CD4-positive, CD25-positive, alpha-beta regulatory T cell (primary cell): ENCODE data around the gene ASB18. TPM values are rescaled to one million over a fixed set of nuclear protein-coding genes. Genes with fewer than 3 reads are reported as not detected.

Experiments
- ATAC-seq, 2 donors: fragments of 150-1000 bp; cut with Tn5 transposase; one replicate each; pipeline ENCODE4 v1.10.0; 2021; ENCODE audit warnings: low read depth in 2 of 2, moderate number of reproducible peaks in 2 of 2, moderate library complexity in 1 of 2
- DNase-seq, 3 donors: peaks; one replicate each; pipeline versions ENCODE4 v3.0.0 to v3.0.0-alpha.2; 2012 to 2022; ENCODE audit warnings: mixed read lengths in 1 of 3
- H3K27ac ChIP-seq: one replicate; pipeline ENCODE4 v1.7.0; 2013; ENCODE audit warnings: mild to moderate bottlenecking, low read length; ENCODE audit not compliant: insufficient read depth, poor library complexity, severe bottlenecking
- H3K27me3 ChIP-seq: one replicate; pipeline ENCODE4 v1.7.0; 2013; ENCODE audit warnings: low read length; ENCODE audit not compliant: control insufficient read depth, insufficient read depth
- H3K36me3 ChIP-seq: one replicate; pipeline ENCODE4 v1.7.0; 2013; ENCODE audit warnings: mild to moderate bottlenecking, low read length, moderate library complexity; ENCODE audit not compliant: control insufficient read depth, insufficient read depth
- H3K4me1 ChIP-seq: 2 replicates; pipeline ENCODE4 v1.7.0; 2013; ENCODE audit warnings: mild to moderate bottlenecking, low read length; ENCODE audit not compliant: insufficient read depth, control insufficient read depth, poor library complexity, severe bottlenecking
- H3K4me3 ChIP-seq: one replicate; pipeline ENCODE4 v1.7.0; 2013; ENCODE audit warnings: low read depth, mild to moderate bottlenecking, low read length, moderate library complexity
- H3K9me3 ChIP-seq, 2 experiments: 1 replicate in 1 of 2; 2 replicates in 1 of 2; pipeline ENCODE4 v1.7.0; 2013; ENCODE audit warnings: low read length in 2 of 2, mild to moderate bottlenecking in 1 of 2, moderate library complexity in 1 of 2; ENCODE audit not compliant: control insufficient read depth in 2 of 2
- H3K27ac Mint-ChIP-seq, 3 donors: one replicate each; pipeline ENCODE4 v1.8.0; 2020 to 2022; ENCODE audit warnings: mild to moderate bottlenecking in 3 of 3, mixed read lengths in 3 of 3, moderate library complexity in 2 of 3
- H3K27me3 Mint-ChIP-seq: one replicate; pipeline ENCODE4 v1.8.0; 2022; ENCODE audit warnings: mild to moderate bottlenecking, mixed read lengths
- H3K36me3 Mint-ChIP-seq: one replicate; pipeline ENCODE4 v1.8.0; 2020; ENCODE audit warnings: mixed read lengths
- H3K4me1 Mint-ChIP-seq, 4 donors: one replicate each; pipeline ENCODE4 v1.8.0; 2020 to 2022; ENCODE audit warnings: mixed read lengths in 4 of 4, mild to moderate bottlenecking in 1 of 4
- H3K4me3 Mint-ChIP-seq, 4 donors: one replicate each; pipeline ENCODE4 v1.8.0; 2020 to 2022; ENCODE audit warnings: mild to moderate bottlenecking in 4 of 4, mixed read lengths in 4 of 4, moderate library complexity in 3 of 4
- H3K9me3 Mint-ChIP-seq, 7 donors: one replicate each; pipeline ENCODE4 v1.8.0; 2020 to 2022; ENCODE audit warnings: mixed read lengths in 7 of 7, mild to moderate bottlenecking in 3 of 7, moderate library complexity in 2 of 7
- polyA plus RNA-seq, 4 donors: library from polyadenylated mRNA; unstranded; fragments of 300-500 nt; fragmentation: Illumina TruSeq; gene quantifications; one replicate each; pipeline ENCODE4 v1.2.3, GENCODE V29; 2021
- total RNA-seq: library from RNA; stranded (reverse); gene quantifications from one replicate; pipeline ENCODE4 v1.2.3, GENCODE V29; 2022

Gene ASB18
- total and polyA plus RNA-seq, 5 donors from 2014 or later: not detected

GRCh38 chr2:236250286-236250685 lies 13.9 kb downstream of the ASB18 start:
- Mint-ChIP-seq H3K27ac (no peak overlapping the region), H3K27me3 (no peaks in the 10 kb centered on the region), H3K4me3 (no peak overlapping the region), H3K4me1 (no peaks in the 10 kb centered on the region), H3K9me3 (peaks cover 0 to 1% (median 0%) of the 10 kb centered on the region in 7 donors), H3K36me3 (no peaks in the 10 kb centered on the region)
- Histone ChIP-seq H3K36me3 (no peaks in the 10 kb centered on the region), H3K27ac (no peak overlapping the region), H3K27me3 (no peaks in the 10 kb centered on the region), H3K9me3 (no peaks in the 10 kb centered on the region), H3K4me1 (no peaks in the 10 kb centered on the region), H3K4me3 (no peak overlapping the region)
- no peak for ATAC-seq
- no peak for DNase-seq

- Histone ChIP-seq H3K4me1 (no peaks in the 10 kb centered on the region), H3K27ac (no peak overlapping the region), H3K4me3 (no peak overlapping the region), H3K9me3 (no peaks in the 10 kb centered on the region), H3K36me3 (no peaks in the 10 kb centered on the region), H3K27me3 (no peaks in the 10 kb centered on the region)
- no peak for ATAC-seq
- no peaks in the 10 kb centered on the region for H3K36me3 Mint-ChIP-seq
- no peaks in the 10 kb centered on the region for H3K4me1 Mint-ChIP-seq
- peaks cover 0 to 1% (median 0%) of the 10 kb centered on the region in 7 donors for H3K9me3 Mint-ChIP-seq
- no peak overlapping the region for H3K27ac Mint-ChIP-seq
- no peaks in the 10 kb centered on the region for H3K27me3 Mint-ChIP-seq
- DNase-seq: no peak
- H3K4me3 Mint-ChIP-seq: no peak overlapping the region
Measured at GRCh38 chr2:236249066-236249465, 15.1 kb downstream of the ASB18 start.

- Mint-ChIP-seq H3K4me3 (no peak overlapping the region), H3K4me1 (no peaks in the 10 kb centered on the region), H3K36me3 (no peaks in the 10 kb centered on the region), H3K27me3 (no peaks in the 10 kb centered on the region), H3K27ac (no peak overlapping the region), H3K9me3 (peaks cover 0 to 1% (median 0%) of the 10 kb centered on the region in 7 donors)
- no peaks in the 10 kb centered on the region for H3K36me3 ChIP-seq
- no peak overlapping the region for H3K27ac ChIP-seq
- DNase-seq (no peak), ATAC-seq (no peak)
- H3K4me3 ChIP-seq: no peak overlapping the region
- no peaks in the 10 kb centered on the region for H3K4me1 ChIP-seq
- H3K27me3 ChIP-seq: no peaks in the 10 kb centered on the region
- H3K9me3 ChIP-seq: no peaks in the 10 kb centered on the region
Measured at GRCh38 chr2:236246711-236247246, 17.4 kb downstream of the ASB18 start.

- Mint-ChIP-seq H3K27ac (no peak overlapping the region), H3K27me3 (peaks cover 8% of the 10 kb centered on the region), H3K4me3 (no peak overlapping the region), H3K9me3 (peaks cover 0 to 4% (median 0%) of the 10 kb centered on the region in 7 donors), H3K36me3 (no peaks in the 10 kb centered on the region), H3K4me1 (no peaks in the 10 kb centered on the region)
- Histone ChIP-seq H3K4me1 (no peaks in the 10 kb centered on the region), H3K9me3 (no peaks in the 10 kb centered on the region), H3K27ac (no peak overlapping the region), H3K4me3 (no peak overlapping the region), H3K27me3 (no peaks in the 10 kb centered on the region), H3K36me3 (no peaks in the 10 kb centered on the region)
- no peak for ATAC-seq
- no peak for DNase-seq
Measured at GRCh38 chr2:236244256-236244655, 19.9 kb downstream of the ASB18 start.

- no peaks in the 10 kb centered on the region for H3K36me3 Mint-ChIP-seq
- no peaks in the 10 kb centered on the region for H3K4me1 Mint-ChIP-seq
- Histone ChIP-seq H3K4me3 (no peak overlapping the region), H3K36me3 (no peaks in the 10 kb centered on the region), H3K9me3 (no peaks in the 10 kb centered on the region), H3K4me1 (no peaks in the 10 kb centered on the region), H3K27ac (no peak overlapping the region), H3K27me3 (peaks cover 2% of the 10 kb centered on the region)
- ATAC-seq: no peak
- DNase-seq: no peak
- peaks cover 20% of the 10 kb centered on the region for H3K27me3 Mint-ChIP-seq
- H3K9me3 Mint-ChIP-seq: peaks cover 0 to 4% (median 0%) of the 10 kb centered on the region in 7 donors
- peak overlapping the region in 1 of 4 donors; percentile 32 for H3K4me3 Mint-ChIP-seq
- H3K27ac Mint-ChIP-seq: no peak overlapping the region
Measured at GRCh38 chr2:236242057-236242495, 22.1 kb downstream of the ASB18 start.

GRCh38 chr2:236241181-236242056 lies 22.8 kb downstream of the ASB18 start:
- peaks cover 24% of the 10 kb centered on the region for H3K27me3 Mint-ChIP-seq
- H3K27ac Mint-ChIP-seq: no peak overlapping the region
- Histone ChIP-seq H3K4me3 (no peak overlapping the region), H3K4me1 (no peaks in the 10 kb centered on the region), H3K36me3 (no peaks in the 10 kb centered on the region), H3K27ac (no peak overlapping the region), H3K27me3 (peaks cover 2% of the 10 kb centered on the region), H3K9me3 (no peaks in the 10 kb centered on the region)
- peaks cover 0 to 3% (median 0%) of the 10 kb centered on the region in 4 donors for H3K4me1 Mint-ChIP-seq
- H3K36me3 Mint-ChIP-seq: no peaks in the 10 kb centered on the region
- DNase-seq (no peak), ATAC-seq (no peak)
- H3K4me3 Mint-ChIP-seq: no peak overlapping the region
- peaks cover 0 to 4% (median 0%) of the 10 kb centered on the region in 7 donors for H3K9me3 Mint-ChIP-seq

- Histone ChIP-seq H3K27ac (no peak overlapping the region), H3K9me3 (no peaks in the 10 kb centered on the region), H3K27me3 (peaks cover 4% of the 10 kb centered on the region), H3K36me3 (no peaks in the 10 kb centered on the region), H3K4me1 (no peaks in the 10 kb centered on the region), H3K4me3 (no peak overlapping the region)
- DNase-seq: no peak
- Mint-ChIP-seq H3K27ac (no peak overlapping the region), H3K9me3 (peaks cover 0 to 4% (median 0%) of the 10 kb centered on the region in 7 donors), H3K36me3 (no peaks in the 10 kb centered on the region), H3K4me1 (peaks cover 0 to 5% (median 2%) of the 10 kb centered on the region in 4 donors), H3K27me3 (peaks cover 34% of the 10 kb centered on the region), H3K4me3 (no peak overlapping the region)
- ATAC-seq: no peak
Measured at GRCh38 chr2:236240228-236240990, 23.8 kb downstream of the ASB18 start.
